Measurements from ENCODE around the gene APLP2.
A peak's percentile ranks its signal among the peaks of the same experiment; 100 is the strongest.

Gene APLP2

GRCh38 chr11:130114726-130115125, 45.0 kb downstream of the APLP2 start:
- H3K9me3 Mint-ChIP-seq, result no peaks in the 10 kb centered on the region
- peaks cover 65% of the 10 kb centered on the region for H3K27me3 Mint-ChIP-seq
- peaks cover 24% of the 10 kb centered on the region for H3K4me1 Mint-ChIP-seq
- H3K27ac Mint-ChIP-seq, result no peak overlapping the region
- no peak overlapping the region for H3K4me3 Mint-ChIP-seq
- no peak for DNase-seq
- ATAC-seq, result no peak

GRCh38 chr11:130115218-130115617, 45.5 kb downstream of the APLP2 start:
- H3K4me3 Mint-ChIP-seq, result no peak overlapping the region
- ATAC-seq (no peak), DNase-seq (no peak)
- H3K27me3 Mint-ChIP-seq, result peaks cover 70% of the 10 kb centered on the region
- no peak overlapping the region for H3K27ac Mint-ChIP-seq
- peaks cover 29% of the 10 kb centered on the region for H3K4me1 Mint-ChIP-seq
- no peaks in the 10 kb centered on the region for H3K9me3 Mint-ChIP-seq

- no peak for DNase-seq
- Mint-ChIP-seq H3K4me3 (peak overlapping the region in 1 of 2 donors; percentile 16), H3K4me1 (peaks cover 55% of the 10 kb centered on the region), H3K27ac (no peak overlapping the region), H3K27me3 (peaks cover 72% of the 10 kb centered on the region), H3K9me3 (no peaks in the 10 kb centered on the region)
- ATAC-seq, result peak; percentile 58
Measured at GRCh38 chr11:130118165-130118564, 48.5 kb downstream of the APLP2 start.

- Mint-ChIP-seq H3K4me3 (peak overlapping the region in 1 of 2 donors; percentile 16), H3K27ac (no peak overlapping the region), H3K27me3 (peaks cover 70% of the 10 kb centered on the region), H3K9me3 (no peaks in the 10 kb centered on the region), H3K4me1 (peaks cover 55% of the 10 kb centered on the region)
- DNase-seq (peak; percentile 22 to 32), ATAC-seq (peak; percentile 73)
Measured at GRCh38 chr11:130118636-130119387, 49.1 kb downstream of the APLP2 start.

GRCh38 chr11:130120045-130120444, 50.4 kb downstream of the APLP2 start:
- Mint-ChIP-seq H3K4me1 (peaks cover 55% of the 10 kb centered on the region), H3K27ac (no peak overlapping the region), H3K9me3 (no peaks in the 10 kb centered on the region), H3K27me3 (peaks cover 62% of the 10 kb centered on the region), H3K4me3 (no peak overlapping the region)
- ATAC-seq (no peak), DNase-seq (no peak)

GRCh38 chr11:130121445-130121978, 51.8 kb downstream of the APLP2 start:
- DNase-seq, result peak; percentile 34 to 48
- Mint-ChIP-seq H3K4me1 (peaks cover 55% of the 10 kb centered on the region), H3K9me3 (no peaks in the 10 kb centered on the region), H3K27ac (no peak overlapping the region), H3K27me3 (peaks cover 52% of the 10 kb centered on the region), H3K4me3 (peak overlapping the region in 1 of 2 donors; percentile 24)
- peak; percentile 86 for ATAC-seq

- Mint-ChIP-seq H3K27ac (no peak overlapping the region), H3K4me3 (no peak overlapping the region), H3K9me3 (no peaks in the 10 kb centered on the region), H3K4me1 (peaks cover 55% of the 10 kb centered on the region), H3K27me3 (peaks cover 52% of the 10 kb centered on the region)
- ATAC-seq (peak; percentile 68), DNase-seq (peak in 1 of 2 donors; percentile 54)
Measured at GRCh38 chr11:130122141-130122575, 52.5 kb downstream of the APLP2 start.

- Mint-ChIP-seq H3K4me1 (peaks cover 42% of the 10 kb centered on the region), H3K27me3 (peaks cover 52% of the 10 kb centered on the region), H3K9me3 (no peaks in the 10 kb centered on the region), H3K4me3 (no peak overlapping the region), H3K27ac (no peak overlapping the region)
- DNase-seq (no peak), ATAC-seq (no peak)
Measured at GRCh38 chr11:130123414-130124040, 53.8 kb downstream of the APLP2 start.

GRCh38 chr11:130124096-130124495, 54.4 kb downstream of the APLP2 start:
- DNase-seq (no peak), ATAC-seq (no peak)
- H3K9me3 Mint-ChIP-seq, result no peaks in the 10 kb centered on the region
- no peak overlapping the region for H3K27ac Mint-ChIP-seq
- peaks cover 49% of the 10 kb centered on the region for H3K27me3 Mint-ChIP-seq
- no peak overlapping the region for H3K4me3 Mint-ChIP-seq
- peaks cover 37% of the 10 kb centered on the region for H3K4me1 Mint-ChIP-seq

- H3K4me3 Mint-ChIP-seq, result no peak overlapping the region
- no peak for DNase-seq
- peaks cover 34% of the 10 kb centered on the region for H3K27me3 Mint-ChIP-seq
- no peak for ATAC-seq
- H3K4me1 Mint-ChIP-seq, result peaks cover 21% of the 10 kb centered on the region
- H3K27ac Mint-ChIP-seq, result no peak overlapping the region
- no peaks in the 10 kb centered on the region for H3K9me3 Mint-ChIP-seq
Measured at GRCh38 chr11:130125638-130126037, 55.9 kb downstream of the APLP2 start.

- H3K4me1 Mint-ChIP-seq, result peaks cover 12% of the 10 kb centered on the region
- H3K4me3 Mint-ChIP-seq, result no peak overlapping the region
- H3K27me3 Mint-ChIP-seq, result peaks cover 25% of the 10 kb centered on the region
- ATAC-seq, result no peak
- H3K9me3 Mint-ChIP-seq, result no peaks in the 10 kb centered on the region
- DNase-seq, result no peak
- no peak overlapping the region for H3K27ac Mint-ChIP-seq
Measured at GRCh38 chr11:130126516-130126915, 56.8 kb downstream of the APLP2 start.

- DNase-seq (no peak), ATAC-seq (no peak)
- Mint-ChIP-seq H3K4me1 (peaks cover 2% of the 10 kb centered on the region), H3K9me3 (no peaks in the 10 kb centered on the region), H3K4me3 (no peak overlapping the region), H3K27me3 (peaks cover 15% of the 10 kb centered on the region), H3K27ac (no peak overlapping the region)
Measured at GRCh38 chr11:130127509-130127908, 57.8 kb downstream of the APLP2 start.

GRCh38 chr11:130128626-130129025, 58.9 kb downstream of the APLP2 start:
- no peaks in the 10 kb centered on the region for H3K4me1 Mint-ChIP-seq

GRCh38 chr11:130129922-130130321, 60.2 kb downstream of the APLP2 start:
- H3K27me3 Mint-ChIP-seq, result no peaks in the 10 kb centered on the region
- no peak overlapping the region for H3K4me3 Mint-ChIP-seq
- ATAC-seq, result no peak
- no peaks in the 10 kb centered on the region for H3K4me1 Mint-ChIP-seq
- no peak overlapping the region for H3K27ac Mint-ChIP-seq
- no peaks in the 10 kb centered on the region for H3K9me3 Mint-ChIP-seq
- no peak for DNase-seq

More at GRCh38 chr11:130128626-130129025, 58.9 kb downstream of the APLP2 start:
- Mint-ChIP-seq H3K9me3 (no peaks in the 10 kb centered on the region), H3K4me3 (no peak overlapping the region), H3K27ac (no peak overlapping the region), H3K27me3 (peaks cover 6% of the 10 kb centered on the region)
- no peak for ATAC-seq
- DNase-seq, result no peak

- Mint-ChIP-seq H3K27ac (peak overlapping the region in 1 of 2 donors; percentile 36), H3K9me3 (no peaks in the 10 kb centered on the region), H3K27me3 (no peaks in the 10 kb centered on the region), H3K4me3 (no peak overlapping the region), H3K4me1 (no peaks in the 10 kb centered on the region)
- ATAC-seq, result peak; percentile 69
- peak; percentile 58 to 59 for DNase-seq
Measured at GRCh38 chr11:130131961-130132850, 62.5 kb downstream of the APLP2 start.

Data from stimulated activated naive CD8-positive, alpha-beta T cell treated with anti-CD3 and anti-CD28 coated beads, Interleukin-15, amount 100 ng/mL, for 72 hours (primary cell).